ENCODE data around the gene FMOD.

Gene FMOD

GRCh38 chr1:203351037-203351625 lies at the start of gene FMOD:
TSS of gene FMOD (minus strand) at chr1:203351122. CDS start at chr1:203348270, 2,852 bp downstream.
- no peak for DNase-seq (ENCODE audit: low read depth)

- no peak for DNase-seq (ENCODE audit: low read depth)
Measured at GRCh38 chr1:203396595-203397194, 45.8 kb upstream of the FMOD start.

- no peak for DNase-seq (ENCODE audit: low read depth)
Measured at GRCh38 chr1:203395751-203396150, 44.8 kb upstream of the FMOD start.

- DNase-seq (ENCODE audit: low read depth), result no peak
Measured at GRCh38 chr1:203390298-203390697, 39.4 kb upstream of the FMOD start.

GRCh38 chr1:203388683-203389082 lies 37.8 kb upstream of the FMOD start:
- DNase-seq (ENCODE audit: low read depth), result no peak

- DNase-seq (ENCODE audit: low read depth), result no peak
Measured at GRCh38 chr1:203382026-203382425, 31.1 kb upstream of the FMOD start.

- DNase-seq (ENCODE audit: low read depth), result no peak
Measured at GRCh38 chr1:203381151-203381751, 30.3 kb upstream of the FMOD start.

- DNase-seq (ENCODE audit: low read depth), result no peak
Measured at GRCh38 chr1:203380420-203381150, 29.7 kb upstream of the FMOD start.

- no peak for DNase-seq (ENCODE audit: low read depth)
Measured at GRCh38 chr1:203379825-203380224, 28.9 kb upstream of the FMOD start.

GRCh38 chr1:203378556-203379245 lies 27.8 kb upstream of the FMOD start:
- no peak for DNase-seq (ENCODE audit: low read depth)

GRCh38 chr1:203373991-203374390 lies 23.1 kb upstream of the FMOD start:
- DNase-seq (ENCODE audit: low read depth), result no peak

- no peak for DNase-seq (ENCODE audit: low read depth)
Measured at GRCh38 chr1:203373002-203373401, 22.1 kb upstream of the FMOD start.

GRCh38 chr1:203371288-203371687 lies 20.4 kb upstream of the FMOD start:
- DNase-seq (ENCODE audit: low read depth), result no peak

GRCh38 chr1:203369666-203370065 lies 18.7 kb upstream of the FMOD start:
- no peak for DNase-seq (ENCODE audit: low read depth)

- no peak for DNase-seq (ENCODE audit: low read depth)
Measured at GRCh38 chr1:203368624-203369451, 17.9 kb upstream of the FMOD start.

GRCh38 chr1:203367057-203367456 lies 16.1 kb upstream of the FMOD start:
- DNase-seq (ENCODE audit: low read depth), result no peak

GRCh38 chr1:203366476-203366875 lies 15.6 kb upstream of the FMOD start:
- DNase-seq (ENCODE audit: low read depth), result no peak

GRCh38 chr1:203364806-203365205 lies 13.9 kb upstream of the FMOD start:
- DNase-seq (ENCODE audit: low read depth), result no peak

- no peak for DNase-seq (ENCODE audit: low read depth)
Measured at GRCh38 chr1:203364094-203364801, 13.3 kb upstream of the FMOD start.

GRCh38 chr1:203362720-203363025 lies 11.8 kb upstream of the FMOD start:
- DNase-seq (ENCODE audit: low read depth), result no peak
